CD4-positive, alpha-beta memory T cell (primary cell): ENCODE measurements around the gene C1GALT1C1. TPM values are rescaled to one million over a fixed set of nuclear protein-coding genes. Genes with fewer than 3 reads are reported as not detected.

ENCODE experiments used
- CTCF ChIA-PET: fragments of 350-600 bp; sonication (Branson Sonifier 250); formaldehyde crosslinking; loops from one replicate; lab custom pipeline; 2021; ENCODE audit warnings: inconsistent platforms; ENCODE audit not compliant: partially characterized antibody; lab: Charles Lee
- POLR2A ChIA-PET: fragments of 350-600 bp; sonication (Branson Sonifier 250); formaldehyde crosslinking; loops from one replicate; lab custom pipeline; 2021; ENCODE audit not compliant: partially characterized antibody; lab: Charles Lee
- DNase-seq, 5 donors: peaks; one replicate each; pipeline versions ENCODE4 v3.0.0 to v3.0.0-alpha.2; 2020 to 2022; ENCODE audit warnings: mixed read lengths in 1 of 5
- H3K27ac ChIP-seq: one replicate; pipeline ENCODE4 v1.7.0; 2013; ENCODE audit warnings: low read depth, low read length
- H3K27me3 ChIP-seq: 2 replicates; pipeline ENCODE4 v1.7.0; 2013; ENCODE audit warnings: mild to moderate bottlenecking, low read length, moderate library complexity; ENCODE audit not compliant: insufficient read depth
- H3K36me3 ChIP-seq: 2 replicates; pipeline ENCODE4 v1.7.0; 2013; ENCODE audit warnings: mild to moderate bottlenecking, low read length, moderate library complexity; ENCODE audit not compliant: insufficient read depth
- H3K4me1 ChIP-seq: 2 replicates; pipeline ENCODE4 v1.7.0; 2013; ENCODE audit warnings: mild to moderate bottlenecking, low read length, moderate library complexity; ENCODE audit not compliant: insufficient read depth
- H3K4me3 ChIP-seq, 2 donors: one replicate each; pipeline ENCODE4 v1.7.0; 2013; ENCODE audit warnings: low read length in 2 of 2, mild to moderate bottlenecking in 1 of 2
- H3K9me3 ChIP-seq, 2 donors: one replicate each; pipeline ENCODE4 v1.7.0; 2013; ENCODE audit warnings: low read length in 2 of 2, control low read depth in 1 of 2; ENCODE audit not compliant: control insufficient read depth in 1 of 2
- H3K27ac Mint-ChIP-seq, 7 donors: one replicate each; pipeline ENCODE4 v1.8.0; 2020 to 2021; ENCODE audit warnings: mixed read lengths in 7 of 7, mild to moderate bottlenecking in 6 of 7, inconsistent platforms in 3 of 7, moderate library complexity in 3 of 7
- H3K27me3 Mint-ChIP-seq, 2 donors: one replicate each; pipeline ENCODE4 v1.8.0; 2020 to 2021; ENCODE audit warnings: mixed read lengths in 2 of 2
- H3K36me3 Mint-ChIP-seq, 2 donors: one replicate each; pipeline ENCODE4 v1.8.0; 2020 to 2021; ENCODE audit warnings: mixed read lengths in 2 of 2, inconsistent platforms in 1 of 2, mild to moderate bottlenecking in 1 of 2
- H3K4me1 Mint-ChIP-seq, 4 donors: one replicate each; pipeline ENCODE4 v1.8.0; 2020 to 2021; ENCODE audit warnings: mixed read lengths in 4 of 4, mild to moderate bottlenecking in 1 of 4
- H3K4me3 Mint-ChIP-seq, 8 donors: one replicate each; pipeline ENCODE4 v1.8.0; 2020 to 2021; ENCODE audit warnings: mixed read lengths in 8 of 8, mild to moderate bottlenecking in 7 of 8, moderate library complexity in 6 of 8, inconsistent platforms in 3 of 8
- H3K9me3 Mint-ChIP-seq, 8 donors: one replicate each; pipeline ENCODE4 v1.8.0; 2020 to 2021; ENCODE audit warnings: mixed read lengths in 8 of 8, mild to moderate bottlenecking in 5 of 8, inconsistent platforms in 3 of 8, moderate library complexity in 1 of 8
- intact Hi-C: fragments of 100-400 bp; cut with micrococcal nuclease; formaldehyde crosslinking; loops from one replicate; pipeline ENCODE4 v1.15.1; 2023
- polyA plus RNA-seq, 2 donors: library from polyadenylated mRNA; unstranded; fragments of 300-500 nt; fragmentation: Illumina TruSeq; gene quantifications; one replicate each; pipeline ENCODE4 v1.2.3, GENCODE V29; 2021
- total RNA-seq, 2 experiments: library from RNA; stranded (reverse); gene quantifications; one replicate each; pipeline ENCODE4 v1.2.3, GENCODE V29; 2021

The C1GALT1C1 gene
- 10 to 100 TPM; 17.0 to 19.6 TPM for total RNA-seq
- 10 to 100 TPM; 33.2 to 35.1 TPM for polyA plus RNA-seq

GRCh38 chrX:120629667-120630537, at the start of gene C1GALT1C1:
TSS of gene C1GALT1C1 (minus strand) at chrX:120630054. CDS start at chrX:120627166, 2,888 bp downstream.
- intact Hi-C loops: loop anchor here (1.0 kb wide), 2 partner anchors 26 to 69 kb away; partner anchors contain the start of gene MCTS1
- Mint-ChIP-seq H3K9me3 (no peaks in the 10 kb centered on the region), H3K4me1 (peaks cover 13 to 27% (median 19%) of the 10 kb centered on the region in 4 donors), H3K27me3 (no peaks in the 10 kb centered on the region), H3K27ac (peak within 1 kb of the TSS; percentile 92 to 99 (median 98)), H3K36me3 (peaks cover 0 to 11% of the 10 kb centered on the region in 2 donors), H3K4me3 (peak within 1 kb of the TSS; percentile 89 to 98 (median 94))
- no peaks in the 10 kb centered on the region for H3K36me3 ChIP-seq
- peak within 1 kb of the TSS; percentile 76 to 79 for H3K4me3 ChIP-seq
- peaks cover 27% of the 10 kb centered on the region for H3K4me1 ChIP-seq
- CTCF ChIA-PET: no interaction called here
- POLR2A ChIA-PET: interaction anchor here (1.0 to 2.6 kb wide), 4 partner anchors 26 to 73 kb away, joined by 3 to 26 read pairs (median 12); partner anchors contain the start of genes CUL4B and MCTS1
- H3K27ac ChIP-seq: peak within 1 kb of the TSS; percentile 92
- H3K9me3 ChIP-seq: no peaks in the 10 kb centered on the region
- DNase-seq: peak; percentile 90 to 95 (median 93)
- no peaks in the 10 kb centered on the region for H3K27me3 ChIP-seq

DNA sequence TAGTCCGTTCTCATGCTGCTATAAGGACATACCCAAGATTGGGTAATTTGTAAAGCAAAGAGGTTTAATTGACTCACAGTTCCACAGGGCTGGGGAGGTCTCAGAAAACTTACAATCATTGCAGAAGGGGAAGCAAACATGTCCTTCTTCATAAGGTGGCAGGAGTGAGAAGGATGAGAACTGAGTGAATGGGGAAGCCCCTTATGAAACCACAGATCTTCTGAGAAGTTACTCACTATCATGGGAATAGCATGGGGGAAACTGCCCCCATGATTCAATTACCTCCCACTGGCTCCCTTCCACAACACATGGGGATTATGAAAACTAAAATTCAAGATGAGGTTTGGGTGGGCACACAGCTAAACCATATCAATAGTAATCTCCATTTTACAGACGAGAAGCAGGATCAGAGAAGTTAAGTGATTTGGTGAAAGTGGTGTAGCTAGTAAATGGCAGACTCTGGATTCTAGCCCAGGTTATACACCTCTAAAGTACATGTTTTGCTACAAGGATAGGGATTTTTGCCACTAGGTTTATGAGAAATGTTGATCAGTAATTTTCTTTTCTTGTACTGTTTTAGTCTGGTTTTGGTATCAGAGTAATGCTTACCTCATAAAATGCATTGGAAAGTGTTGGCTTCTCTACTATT, 47.3 kb upstream of the C1GALT1C1 start:
- Histone ChIP-seq H3K4me1 (no peaks in the 10 kb centered on the region), H3K36me3 (no peaks in the 10 kb centered on the region), H3K9me3 (no peaks in the 10 kb centered on the region), H3K4me3 (no peak overlapping the region), H3K27me3 (no peaks in the 10 kb centered on the region), H3K27ac (no peak overlapping the region)
- H3K27ac Mint-ChIP-seq: no peak overlapping the region
- H3K4me1 Mint-ChIP-seq: peaks cover 4 to 7% (median 6%) of the 10 kb centered on the region in 4 donors
- POLR2A ChIA-PET: no interaction called here
- CTCF ChIA-PET: no interaction called here
- intact Hi-C loops: no loop called here
- peaks cover 0 to 5% (median 0%) of the 10 kb centered on the region in 8 donors for H3K9me3 Mint-ChIP-seq
- H3K27me3 Mint-ChIP-seq: no peaks in the 10 kb centered on the region
- no peak overlapping the region for H3K4me3 Mint-ChIP-seq
- DNase-seq: no peak
- H3K36me3 Mint-ChIP-seq: no peaks in the 10 kb centered on the region

- ChIA-PET CTCF (interaction anchor here (1.1 kb wide), 1 partner anchor 18 kb away, joined by 3 read pairs; no protein-coding TSS in a partner anchor), POLR2A (no interaction called here)
- no peaks in the 10 kb centered on the region for H3K27me3 Mint-ChIP-seq
- H3K4me1 ChIP-seq: no peaks in the 10 kb centered on the region
- H3K27ac Mint-ChIP-seq: no peak overlapping the region
- no peak overlapping the region for H3K27ac ChIP-seq
- no peak overlapping the region for H3K4me3 ChIP-seq
- intact Hi-C loops: no loop called here
- no peak overlapping the region for H3K4me3 Mint-ChIP-seq
- no peaks in the 10 kb centered on the region for H3K36me3 Mint-ChIP-seq
- H3K27me3 ChIP-seq: no peaks in the 10 kb centered on the region
- H3K36me3 ChIP-seq: no peaks in the 10 kb centered on the region
- no peaks in the 10 kb centered on the region for H3K4me1 Mint-ChIP-seq
- peaks cover 0 to 5% (median 0%) of the 10 kb centered on the region in 8 donors for H3K9me3 Mint-ChIP-seq
- DNase-seq: no peak
- H3K9me3 ChIP-seq: no peaks in the 10 kb centered on the region
Measured at GRCh38 chrX:120672841-120673530, 43.1 kb upstream of the C1GALT1C1 start.

- no peaks in the 10 kb centered on the region for H3K4me1 Mint-ChIP-seq
Measured at GRCh38 chrX:120672389-120672788, 42.5 kb upstream of the C1GALT1C1 start.

GRCh38 chrX:120671963-120672362, 42.1 kb upstream of the C1GALT1C1 start:
- H3K4me3 Mint-ChIP-seq: no peak overlapping the region
- DNase-seq: no peak
- Histone ChIP-seq H3K27ac (no peak overlapping the region), H3K4me3 (no peak overlapping the region), H3K4me1 (no peaks in the 10 kb centered on the region), H3K27me3 (no peaks in the 10 kb centered on the region), H3K9me3 (no peaks in the 10 kb centered on the region), H3K36me3 (no peaks in the 10 kb centered on the region)
- POLR2A ChIA-PET: no interaction called here
- no peaks in the 10 kb centered on the region for H3K27me3 Mint-ChIP-seq
- H3K27ac Mint-ChIP-seq: no peak overlapping the region
- peaks cover 0 to 5% (median 0%) of the 10 kb centered on the region in 8 donors for H3K9me3 Mint-ChIP-seq
- CTCF ChIA-PET: no interaction called here
- intact Hi-C loops: no loop called here
- no peaks in the 10 kb centered on the region for H3K36me3 Mint-ChIP-seq
- H3K4me1 Mint-ChIP-seq: no peaks in the 10 kb centered on the region

More at GRCh38 chrX:120672389-120672788, 42.5 kb upstream of the C1GALT1C1 start:
- intact Hi-C loops: no loop called here
- Histone ChIP-seq H3K27ac (no peak overlapping the region), H3K4me3 (no peak overlapping the region), H3K4me1 (no peaks in the 10 kb centered on the region), H3K36me3 (no peaks in the 10 kb centered on the region), H3K9me3 (no peaks in the 10 kb centered on the region), H3K27me3 (no peaks in the 10 kb centered on the region)
- Mint-ChIP-seq H3K36me3 (no peaks in the 10 kb centered on the region), H3K27me3 (no peaks in the 10 kb centered on the region), H3K9me3 (peaks cover 0 to 5% (median 0%) of the 10 kb centered on the region in 8 donors), H3K27ac (no peak overlapping the region), H3K4me3 (no peak overlapping the region)
- DNase-seq: no peak
- CTCF ChIA-PET: no interaction called here
- POLR2A ChIA-PET: no interaction called here

- Mint-ChIP-seq H3K4me1 (peaks cover 0 to 2% (median 0%) of the 10 kb centered on the region in 4 donors), H3K27me3 (no peaks in the 10 kb centered on the region), H3K36me3 (no peaks in the 10 kb centered on the region), H3K27ac (no peak overlapping the region), H3K4me3 (no peak overlapping the region), H3K9me3 (peaks cover 0 to 1% (median 0%) of the 10 kb centered on the region in 8 donors)
- no peak for DNase-seq
- H3K36me3 ChIP-seq: no peaks in the 10 kb centered on the region
- no peak overlapping the region for H3K27ac ChIP-seq
- H3K9me3 ChIP-seq: no peaks in the 10 kb centered on the region
- no peaks in the 10 kb centered on the region for H3K27me3 ChIP-seq
- ChIA-PET POLR2A (no interaction called here), CTCF (no interaction called here)
- intact Hi-C loops: no loop called here
- no peaks in the 10 kb centered on the region for H3K4me1 ChIP-seq
- H3K4me3 ChIP-seq: no peak overlapping the region
Measured at GRCh38 chrX:120668357-120668756, 38.5 kb upstream of the C1GALT1C1 start.
